GM12878 (cell line): ENCODE results near the gene KCNAB2.

Experiments
- CREB1 ChIP-seq: IDR thresholded peaks from 2 replicates; pipeline ENCODE4 v1.6.1; 2012; ENCODE audit warnings: low read depth, mild to moderate bottlenecking, inconsistent platforms
- EZH2 ChIP-seq: IDR thresholded peaks from 2 replicates; pipeline ENCODE4 v1.6.1; 2012; ENCODE audit warnings: low read depth, mild to moderate bottlenecking, control low read depth, inconsistent platforms, low read length, borderline replicate concordance; ENCODE audit not compliant: control insufficient read depth
- GATAD2B ChIP-seq: fragments of 450-650 bp; conservative IDR thresholded peaks from 2 replicates; pipeline ENCODE4 v1.6.1; 2017; ENCODE audit warnings: low read depth, mild to moderate bottlenecking, moderate library complexity
- IKZF1 ChIP-seq: fragments of 450-650 bp; conservative IDR thresholded peaks from 2 replicates; pipeline ENCODE4 v1.6.1; 2017; ENCODE audit warnings: antibody characterized with exemption, mild to moderate bottlenecking
- MXI1 ChIP-seq: fragments of 150-350 bp; IDR thresholded peaks from 2 replicates; pipeline ENCODE4 v1.6.1; 2011; ENCODE audit warnings: low read depth, mild to moderate bottlenecking, inconsistent platforms, low read length, improper control_type of control experiment
- NBN ChIP-seq: fragments of 450-650 bp; IDR thresholded peaks from 2 replicates; pipeline ENCODE4 v1.6.1; 2016
- NFYB ChIP-seq: IDR thresholded peaks from 2 replicates; pipeline ENCODE4 v1.6.1; 2011; ENCODE audit warnings: low read depth, mild to moderate bottlenecking, low read length, improper control_type of control experiment, moderate library complexity; ENCODE audit not compliant: insufficient read depth
- PML ChIP-seq: IDR thresholded peaks from 2 replicates; pipeline ENCODE4 v1.6.1; 2012; ENCODE audit warnings: low read length, inconsistent platforms
- POLR2A ChIP-seq: IDR thresholded peaks from 2 replicates; pipeline ENCODE4 v1.6.1; 2011; ENCODE audit warnings: low read depth, mild to moderate bottlenecking, low read length
- POLR2AphosphoS5 ChIP-seq: IDR thresholded peaks from 2 replicates; pipeline ENCODE4 v1.6.1; 2011; ENCODE audit warnings: mild to moderate bottlenecking, low read length, inconsistent platforms
- YY1 ChIP-seq: IDR thresholded peaks from 2 replicates; pipeline ENCODE4 v1.6.1; 2011; ENCODE audit warnings: low read depth, mild to moderate bottlenecking, low read length
- TF ChIP-seq, protein P1 (sequence below), 3 experiments: IDR thresholded peaks in 2 of 3; conservative IDR thresholded peaks in 1 of 3; 2 replicates each; pipeline ENCODE4 v1.5.1; 2011; ENCODE audit warnings: low read depth in 3 of 3, low read length in 3 of 3, mild to moderate bottlenecking in 3 of 3, control low read depth in 2 of 3, moderate library complexity in 2 of 3, inconsistent platforms in 1 of 3, mixed read lengths in 1 of 3; ENCODE audit not compliant: control insufficient read depth in 2 of 3, insufficient read depth in 1 of 3; ENCODE audit errors: extremely low read depth in 1 of 3
- TF ChIP-seq, protein P2 (sequence below): fragments of 450-650 bp; IDR thresholded peaks from 2 replicates; pipeline ENCODE4 v1.6.1; 2017; ENCODE audit warnings: mild to moderate bottlenecking, moderate library complexity

DNA sequence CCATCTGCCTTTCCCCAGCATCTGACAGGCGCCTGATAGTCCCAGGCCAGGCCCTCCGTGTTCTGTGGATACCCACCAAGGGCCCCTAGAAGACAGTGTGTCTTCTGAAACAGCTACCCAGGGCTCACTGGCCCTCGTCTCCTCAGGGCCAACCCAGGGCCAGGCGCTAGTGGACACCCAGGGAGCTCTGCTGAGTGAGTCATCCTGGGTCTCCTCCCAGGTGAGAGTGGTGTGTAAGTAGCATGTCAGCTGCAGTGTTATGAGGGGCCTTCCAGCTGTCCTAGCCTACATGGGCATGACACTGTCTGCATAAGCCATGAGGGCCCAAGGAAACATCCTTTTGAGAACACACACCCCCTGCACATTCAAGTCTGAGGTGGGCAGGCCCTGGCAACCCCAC, 97.7 kb downstream of the KCNAB2 start:
- TF ChIP-seq MXI1 (no peak), NFYB (no peak), IKZF1 (no peak), GATAD2B (no peak), EZH2 (no peak), PML (no peak), NBN (no peak), YY1 (no peak), CREB1 (no peak), POLR2AphosphoS5 (no peak), POLR2A (no peak)
- TF ChIP-seq, protein P1, sequence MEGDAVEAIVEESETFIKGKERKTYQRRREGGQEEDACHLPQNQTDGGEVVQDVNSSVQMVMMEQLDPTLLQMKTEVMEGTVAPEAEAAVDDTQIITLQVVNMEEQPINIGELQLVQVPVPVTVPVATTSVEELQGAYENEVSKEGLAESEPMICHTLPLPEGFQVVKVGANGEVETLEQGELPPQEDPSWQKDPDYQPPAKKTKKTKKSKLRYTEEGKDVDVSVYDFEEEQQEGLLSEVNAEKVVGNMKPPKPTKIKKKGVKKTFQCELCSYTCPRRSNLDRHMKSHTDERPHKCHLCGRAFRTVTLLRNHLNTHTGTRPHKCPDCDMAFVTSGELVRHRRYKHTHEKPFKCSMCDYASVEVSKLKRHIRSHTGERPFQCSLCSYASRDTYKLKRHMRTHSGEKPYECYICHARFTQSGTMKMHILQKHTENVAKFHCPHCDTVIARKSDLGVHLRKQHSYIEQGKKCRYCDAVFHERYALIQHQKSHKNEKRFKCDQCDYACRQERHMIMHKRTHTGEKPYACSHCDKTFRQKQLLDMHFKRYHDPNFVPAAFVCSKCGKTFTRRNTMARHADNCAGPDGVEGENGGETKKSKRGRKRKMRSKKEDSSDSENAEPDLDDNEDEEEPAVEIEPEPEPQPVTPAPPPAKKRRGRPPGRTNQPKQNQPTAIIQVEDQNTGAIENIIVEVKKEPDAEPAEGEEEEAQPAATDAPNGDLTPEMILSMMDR (IDR thresholded peaks at IDR 0.05 in 2 of 3, conservative IDR thresholded peaks at IDR 0.05 in 1 of 3; ENCODE audit: control insufficient read depth in 2 of 3, extremely low read depth in 1 of 3, insufficient read depth in 1 of 3, low read depth in 3 of 3, low read length in 3 of 3): no peak
- TF ChIP-seq, protein P2, sequence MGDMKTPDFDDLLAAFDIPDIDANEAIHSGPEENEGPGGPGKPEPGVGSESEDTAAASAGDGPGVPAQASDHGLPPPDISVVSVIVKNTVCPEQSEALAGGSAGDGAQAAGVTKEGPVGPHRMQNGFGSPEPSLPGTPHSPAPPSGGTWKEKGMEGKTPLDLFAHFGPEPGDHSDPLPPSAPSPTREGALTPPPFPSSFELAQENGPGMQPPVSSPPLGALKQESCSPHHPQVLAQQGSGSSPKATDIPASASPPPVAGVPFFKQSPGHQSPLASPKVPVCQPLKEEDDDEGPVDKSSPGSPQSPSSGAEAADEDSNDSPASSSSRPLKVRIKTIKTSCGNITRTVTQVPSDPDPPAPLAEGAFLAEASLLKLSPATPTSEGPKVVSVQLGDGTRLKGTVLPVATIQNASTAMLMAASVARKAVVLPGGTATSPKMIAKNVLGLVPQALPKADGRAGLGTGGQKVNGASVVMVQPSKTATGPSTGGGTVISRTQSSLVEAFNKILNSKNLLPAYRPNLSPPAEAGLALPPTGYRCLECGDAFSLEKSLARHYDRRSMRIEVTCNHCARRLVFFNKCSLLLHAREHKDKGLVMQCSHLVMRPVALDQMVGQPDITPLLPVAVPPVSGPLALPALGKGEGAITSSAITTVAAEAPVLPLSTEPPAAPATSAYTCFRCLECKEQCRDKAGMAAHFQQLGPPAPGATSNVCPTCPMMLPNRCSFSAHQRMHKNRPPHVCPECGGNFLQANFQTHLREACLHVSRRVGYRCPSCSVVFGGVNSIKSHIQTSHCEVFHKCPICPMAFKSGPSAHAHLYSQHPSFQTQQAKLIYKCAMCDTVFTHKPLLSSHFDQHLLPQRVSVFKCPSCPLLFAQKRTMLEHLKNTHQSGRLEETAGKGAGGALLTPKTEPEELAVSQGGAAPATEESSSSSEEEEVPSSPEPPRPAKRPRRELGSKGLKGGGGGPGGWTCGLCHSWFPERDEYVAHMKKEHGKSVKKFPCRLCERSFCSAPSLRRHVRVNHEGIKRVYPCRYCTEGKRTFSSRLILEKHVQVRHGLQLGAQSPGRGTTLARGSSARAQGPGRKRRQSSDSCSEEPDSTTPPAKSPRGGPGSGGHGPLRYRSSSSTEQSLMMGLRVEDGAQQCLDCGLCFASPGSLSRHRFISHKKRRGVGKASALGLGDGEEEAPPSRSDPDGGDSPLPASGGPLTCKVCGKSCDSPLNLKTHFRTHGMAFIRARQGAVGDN: no peak
